K562 (cell line): ENCODE measurements around the gene TPD52L2. TPM values are rescaled to one million over a fixed set of nuclear protein-coding genes. Genes with fewer than 3 reads are reported as not detected.

ENCODE experiments used
- CCAR2 ChIP-seq: fragments of 200-400 bp; formaldehyde crosslinking; IDR thresholded peaks from 2 replicates; pipeline ENCODE4 v1.6.1; 2017; ENCODE audit warnings: mild to moderate bottlenecking, low read depth, low read length
- E2F5 ChIP-seq: sonication (generic); formaldehyde crosslinking; IDR thresholded peaks from 2 replicates; pipeline ENCODE4 v1.8.0; 2022; ENCODE audit warnings: mild to moderate bottlenecking, missing genetic modification reagents
- E2F6 ChIP-seq, 2 experiments: IDR thresholded peaks; 2 replicates each; pipeline ENCODE4 v1.6.1; 2011; ENCODE audit warnings: borderline replicate concordance in 1 of 2, control low read depth in 1 of 2, low read depth in 1 of 2, low read length in 1 of 2, mild to moderate bottlenecking in 1 of 2, mixed read lengths in 1 of 2, moderate library complexity in 1 of 2; ENCODE audit not compliant: insufficient read depth in 1 of 2, insufficient read length in 1 of 2, poor library complexity in 1 of 2, severe bottlenecking in 1 of 2; ENCODE audit errors: extremely low read depth in 1 of 2
- HDAC8 ChIP-seq: fragments of 450-650 bp; IDR thresholded peaks from 2 replicates; pipeline ENCODE4 v1.6.1; 2016; ENCODE audit warnings: mild to moderate bottlenecking, missing genetic modification characterization, moderate library complexity, missing compliant biosample characterization
- MYBL2 ChIP-seq, 2 experiments: fragments of 450-650 bp in 1 of 2; sonication (generic) in 1 of 2; formaldehyde crosslinking in 1 of 2; IDR thresholded peaks; 2 replicates each; pipeline versions ENCODE4 v1.6.1 to v1.8.1; 2017 to 2022; ENCODE audit warnings: borderline replicate concordance in 1 of 2, inconsistent platforms in 1 of 2, low read depth in 1 of 2, mild to moderate bottlenecking in 1 of 2, missing genetic modification reagents in 1 of 2, moderate library complexity in 1 of 2
- PHB ChIP-seq: fragments of 250-450 bp; sonication (Bioruptor Pico); IDR thresholded peaks from 2 replicates; pipeline ENCODE4 v1.5.0; 2021
- RB1 ChIP-seq: fragments of 450-650 bp; IDR thresholded peaks from 2 replicates; pipeline ENCODE4 v1.6.1; 2017; ENCODE audit warnings: low read depth, mild to moderate bottlenecking
- RBBP5 ChIP-seq: fragments of 200-600 bp; sonication (generic); IDR thresholded peaks from 2 replicates; pipeline ENCODE4 v1.6.1; 2012; ENCODE audit warnings: borderline replicate concordance, mild to moderate bottlenecking, low read length, control low read depth, inconsistent platforms; ENCODE audit not compliant: insufficient read depth, poor library complexity, severe bottlenecking
- SMARCC2 ChIP-seq: fragments of 450-650 bp; IDR thresholded peaks from 2 replicates; pipeline ENCODE4 v1.6.1; 2017; ENCODE audit warnings: antibody characterized with exemption, moderate library complexity, mild to moderate bottlenecking, low read depth
- SRSF9 ChIP-seq: fragments of 200-400 bp; formaldehyde crosslinking; IDR thresholded peaks from 2 replicates; pipeline ENCODE4 v1.6.1; 2017; ENCODE audit warnings: low read depth, low read length, borderline replicate concordance
- ZBTB7A ChIP-seq: IDR thresholded peaks from 2 replicates; pipeline ENCODE4 v1.6.1; 2011; ENCODE audit warnings: low read depth, mild to moderate bottlenecking, low read length, moderate library complexity, borderline replicate concordance; ENCODE audit not compliant: control insufficient read depth
- ZNF263 ChIP-seq: sonication (generic); formaldehyde crosslinking; IDR thresholded peaks from 2 replicates; pipeline ENCODE4 v1.8.0; 2022; ENCODE audit warnings: mild to moderate bottlenecking, missing genetic modification reagents, borderline replicate concordance
- ZNF318 ChIP-seq, 2 experiments: fragments of 450-650 bp; IDR thresholded peaks; 2 replicates each; pipeline ENCODE4 v1.6.1; 2016; ENCODE audit warnings: mild to moderate bottlenecking in 2 of 2, borderline replicate concordance in 1 of 2, low read depth in 1 of 2, moderate library complexity in 1 of 2
- ZNF583 ChIP-seq: fragments of 250-450 bp; sonication (Bioruptor Pico); IDR thresholded peaks from 2 replicates; pipeline ENCODE4 v1.4.0; 2020
- polyA plus RNA-seq, 8 experiments: library from polyadenylated mRNA; depleted of rRNA in 4 of 8; stranded (reverse) in 5 of 8; unstranded in 3 of 8; fragments of >200 nt; fragmentation: Nextera tagmentation in 2 of 8; fragmentation: Illumina TruSeq in 1 of 8; extraction: Ambion mirVana in 2 of 8; extraction: Trizol in 1 of 8; gene quantifications; 2 replicates each; pipeline versions ENCODE4 v1.2.1 to v1.2.3, GENCODE V29; 2011 to 2014; ENCODE audit warnings: inconsistent platforms in 1 of 8, missing spikeins in 1 of 8
- total RNA-seq, 7 experiments: library from RNA; depleted of rRNA in 6 of 7; stranded (reverse); fragments of >200 nt in 6 of 7; fragmentation: Illumina TruSeq in 2 of 7; extraction: Trizol in 2 of 7; gene quantifications; 2 replicates each; pipeline versions ENCODE4 v1.2.1 to v1.2.3, GENCODE V29; 2011 to 2021; ENCODE audit warnings: low replicate concordance in 1 of 7

TPD52L2 gene
- total and polyA plus RNA-seq, 9 of the 15 experiments (the other 6 are each of a cell fraction or from before 2014, with no cell fraction given): 1.9 to 117 (median 74.6) TPM

- TF ChIP-seq ZNF318 (IDR thresholded peaks at IDR 0.05; ENCODE audit: borderline replicate concordance in 1 of 2, low read depth in 1 of 2) (no peak), ZBTB7A (no peak), ZNF263 (CRISPR knock-in tag) (no peak), RBBP5 (no peak), CCAR2 (no peak), HDAC8 (no peak), ZNF583 (CRISPR knock-in tag) (no peak), PHB (CRISPR knock-in tag) (no peak), E2F5 (CRISPR knock-in tag) (no peak), E2F6 (IDR thresholded peaks at IDR 0.05; ENCODE audit: borderline replicate concordance in 1 of 2, extremely low read depth in 1 of 2, insufficient read depth in 1 of 2, insufficient read length in 1 of 2, low read depth in 1 of 2, low read length in 1 of 2, poor library complexity in 1 of 2, severe bottlenecking in 1 of 2) (no peak), SMARCC2 (no peak), SRSF9 (no peak), MYBL2 (IDR thresholded peaks at IDR 0.05; ENCODE audit: low read depth) (no peak), MYBL2 (CRISPR knock-in tag; IDR thresholded peaks at IDR 0.05; ENCODE audit: borderline replicate concordance) (no peak), RB1 (no peak)
Observed at GRCh38 chr20:63846888-63847236, 18.2 kb upstream of the TPD52L2 start (continued).
